Fibroblast of upper back skin (primary cell): Measurements from ENCODE around the gene DYNLRB1.

Source experiments
- DNase-seq: peaks from one replicate; pipeline ENCODE4 v3.0.0-alpha.2; 2013

The DYNLRB1 gene

GRCh38 chr20:34579979-34580940 is 64.0 kb downstream of the DYNLRB1 start:
- DNase-seq = peak; percentile 17

DNA sequence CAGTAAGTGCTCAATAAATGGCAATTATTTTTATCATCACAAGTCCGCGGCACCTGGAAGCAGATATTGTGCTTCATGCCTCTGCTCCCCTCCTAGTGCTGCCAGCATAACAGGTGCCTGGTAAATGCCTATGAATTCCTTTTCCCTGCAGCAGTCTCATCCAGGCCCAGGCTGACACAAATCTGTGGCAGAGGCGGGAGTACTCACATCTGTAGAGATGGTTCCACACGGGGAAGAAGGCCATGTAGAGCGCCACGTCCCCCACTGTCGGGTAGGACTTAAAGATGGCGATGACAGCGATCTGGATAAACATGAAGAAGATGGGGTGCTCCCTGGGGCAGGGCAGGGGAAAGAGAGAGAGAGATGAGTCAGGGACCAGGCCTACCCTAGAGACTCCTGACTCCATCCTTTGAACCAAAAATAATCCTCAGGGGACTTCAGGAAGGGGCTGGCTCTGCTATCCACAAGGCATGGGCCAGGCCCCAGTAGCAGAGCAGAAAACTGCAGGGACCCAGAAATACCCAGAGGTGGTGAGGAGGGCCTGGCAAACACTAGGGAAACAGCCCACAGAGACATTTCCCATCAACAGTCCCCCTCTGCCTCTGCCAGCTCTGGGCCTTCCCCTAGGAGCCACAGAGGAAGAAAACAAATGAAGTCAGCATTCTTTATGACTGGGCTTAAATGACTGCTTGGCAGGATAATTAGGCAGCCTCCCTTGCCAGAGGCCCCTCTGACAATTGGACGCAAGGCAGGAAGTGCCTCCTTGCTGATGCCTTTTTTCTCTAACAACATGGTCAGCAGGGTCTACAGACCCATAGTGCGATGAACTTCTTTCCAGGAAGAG is 65.3 kb downstream of the DYNLRB1 start:
- peak; percentile 34 for DNase-seq

DNA sequence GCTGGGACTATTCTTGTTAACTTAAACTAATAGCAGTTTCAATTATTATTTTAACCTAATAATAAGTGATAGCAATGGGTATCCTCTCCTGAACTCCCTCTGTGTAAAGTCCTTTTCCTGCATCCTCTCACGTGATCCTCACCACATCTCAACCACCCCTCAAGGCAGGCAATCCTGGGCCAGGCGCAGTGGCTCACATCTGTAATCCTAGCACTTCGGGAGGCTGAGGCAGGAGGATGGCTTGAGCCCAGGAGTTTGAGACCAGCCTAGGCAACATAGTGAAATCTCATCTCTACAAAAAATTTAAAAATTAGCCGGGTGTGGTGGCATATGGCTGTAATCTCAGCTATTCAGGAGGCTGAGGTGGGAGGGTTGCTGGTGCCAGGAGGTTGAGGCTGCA is 66.0 kb downstream of the DYNLRB1 start:
- DNase-seq = no peak

- no peak for DNase-seq
These were observed 66.7 kb downstream of the DYNLRB1 start for GRCh38 chr20:34582911-34583310.

GRCh38 chr20:34583544-34583943 is 67.3 kb downstream of the DYNLRB1 start:
- DNase-seq = no peak

GRCh38 chr20:34585019-34585418 is 68.8 kb downstream of the DYNLRB1 start:
- no peak for DNase-seq

- no peak for DNase-seq
These were observed 70.4 kb downstream of the DYNLRB1 start for GRCh38 chr20:34586488-34587163.
